K562 treated with DMSO at 1 percent for 4 hours (cell line): Measurements from ENCODE around the gene NAA50. TPM values are rescaled to one million over a fixed set of nuclear protein-coding genes. Genes with fewer than 3 reads are reported as not detected.

ENCODE experiments used
- total RNA-seq: library from RNA; unstranded; fragments of 300-600 nt; gene quantifications from 2 replicates; pipeline ENCODE4 v1.2.3, GENCODE V29; 2022; ENCODE audit not compliant: insufficient read depth

NAA50 gene
- 49.6 and 67.5 TPM in 2 replicates for total RNA-seq

GRCh38 chr3:113745756-113746547, at the start of gene NAA50:
Gene NAA50 (minus strand): TSS chr3:113746249. CDS start chr3:113745949, 300 bp downstream.

GRCh38 chr3:113746548-113747282, 666 bp upstream of the NAA50 start, which contains the start of gene ATP6V1A:
Gene ATP6V1A (plus strand): TSS chr3:113747035. CDS start chr3:113778754, 31,719 bp downstream.

GRCh38 chr3:113695786-113696645, 50.0 kb downstream of the NAA50 start, which contains the start of gene USF3:
Gene USF3 (minus strand): TSS chr3:113696642. CDS start chr3:113674878, 21,764 bp downstream.

Other genes with a start within 250 kb of the NAA50 start
- 0.36 and 1.2 TPM in 2 replicates for gene SPICE1, start 231.1 kb downstream of the NAA50 start, total RNA-seq
- not detected in 2 replicates for gene SIDT1, start 213.7 kb downstream of the NAA50 start, total RNA-seq
- gene USF3, start 49.6 kb downstream of the NAA50 start, total RNA-seq = 0.66 and 2.0 TPM in 2 replicates
- 20.9 and 23.9 TPM in 2 replicates for gene ATP6V1A, start 786 bp upstream of the NAA50 start, total RNA-seq
- gene GRAMD1C, start 92.5 kb upstream of the NAA50 start, total RNA-seq = not detected in 2 replicates
- gene ZDHHC23, start 201.8 kb upstream of the NAA50 start, total RNA-seq = 0.16 TPM in 1 of 2 replicates, not detected in the other